Trophoblast cell (in vitro differentiated cells and primary cell): Measurements from ENCODE around the gene MEF2C.

Experiments used
- DNase-seq, 2 donors: peaks; one replicate each; pipeline ENCODE4 v3.0.0-alpha.2; 2016
- H2AFZ ChIP-seq: 2 replicates; pipeline ENCODE4 v1.6.1; 2013; ENCODE audit warnings: low read length, moderate library complexity, mild to moderate bottlenecking; ENCODE audit not compliant: insufficient read depth, poor library complexity
- H2AK5ac ChIP-seq: 2 replicates; pipeline ENCODE4 v1.6.1; 2013; ENCODE audit warnings: mild to moderate bottlenecking, low read length
- H2BK120ac ChIP-seq: 2 replicates; pipeline ENCODE4 v1.6.1; 2013; ENCODE audit warnings: low read length, mild to moderate bottlenecking, moderate library complexity; ENCODE audit not compliant: insufficient read depth, poor library complexity
- H2BK12ac ChIP-seq: 2 replicates; pipeline ENCODE4 v1.6.1; 2013; ENCODE audit warnings: mild to moderate bottlenecking, low read length, moderate library complexity
- H2BK5ac ChIP-seq: 2 replicates; pipeline ENCODE4 v1.6.1; 2013; ENCODE audit warnings: low read length, low read depth, moderate library complexity, mild to moderate bottlenecking; ENCODE audit not compliant: poor library complexity
- H3K14ac ChIP-seq: 2 replicates; pipeline ENCODE4 v1.6.1; 2013; ENCODE audit warnings: mild to moderate bottlenecking, low read length
- H3K18ac ChIP-seq: 2 replicates; pipeline ENCODE4 v1.6.1; 2013; ENCODE audit warnings: mild to moderate bottlenecking, low read length
- H3K23ac ChIP-seq: 2 replicates; pipeline ENCODE4 v1.6.1; 2013; ENCODE audit warnings: low read length
- H3K27ac ChIP-seq: 2 replicates; pipeline ENCODE4 v1.5.1; 2013; ENCODE audit warnings: low read depth, mild to moderate bottlenecking, inconsistent platforms, low read length, moderate library complexity
- H3K27me3 ChIP-seq: 2 replicates; pipeline ENCODE4 v1.6.1; 2013; ENCODE audit warnings: inconsistent platforms, mild to moderate bottlenecking, low read length, moderate library complexity; ENCODE audit not compliant: insufficient read depth
- H3K36me3 ChIP-seq, 2 experiments: 1 replicate in 1 of 2; 2 replicates in 1 of 2; pipeline ENCODE4 v1.6.1; 2013; ENCODE audit warnings: low read length in 2 of 2, mild to moderate bottlenecking in 2 of 2, moderate library complexity in 1 of 2; ENCODE audit not compliant: insufficient read depth in 2 of 2, control insufficient read depth in 1 of 2
- H3K4ac ChIP-seq: 2 replicates; pipeline ENCODE4 v1.6.1; 2013; ENCODE audit warnings: low read depth, mild to moderate bottlenecking, low read length, moderate library complexity
- H3K4me1 ChIP-seq, 2 experiments: 1 replicate in 1 of 2; 2 replicates in 1 of 2; pipeline ENCODE4 v1.6.1; 2013; ENCODE audit warnings: low read length in 2 of 2, mild to moderate bottlenecking in 2 of 2, moderate library complexity in 1 of 2; ENCODE audit not compliant: insufficient read depth in 2 of 2, control insufficient read depth in 1 of 2
- H3K4me2 ChIP-seq: 2 replicates; pipeline ENCODE4 v1.6.1; 2013; ENCODE audit warnings: inconsistent platforms, mild to moderate bottlenecking, low read length, moderate library complexity
- H3K4me3 ChIP-seq: 2 replicates; pipeline ENCODE4 v1.5.1; 2013; ENCODE audit warnings: mild to moderate bottlenecking, low read depth, low read length, inconsistent platforms
- H3K79me1 ChIP-seq: one replicate; pipeline ENCODE4 v1.6.1; 2013; ENCODE audit warnings: low read length
- H3K79me2 ChIP-seq: 2 replicates; pipeline ENCODE4 v1.6.1; 2013; ENCODE audit warnings: low read length, mild to moderate bottlenecking; ENCODE audit not compliant: control insufficient read depth, insufficient read depth, poor library complexity
- H3K9ac ChIP-seq: 2 replicates; pipeline ENCODE4 v1.6.1; 2013; ENCODE audit warnings: mild to moderate bottlenecking, low read length
- H3K9me3 ChIP-seq: 2 replicates; pipeline ENCODE4 v1.6.1; 2013; ENCODE audit warnings: low read depth, mild to moderate bottlenecking, control low read depth, inconsistent platforms, low read length; ENCODE audit not compliant: insufficient read depth
- H4K12ac ChIP-seq: 2 replicates; pipeline ENCODE4 v1.6.1; 2013; ENCODE audit warnings: low read depth, mild to moderate bottlenecking, low read length, moderate library complexity
- H4K8ac ChIP-seq: 2 replicates; pipeline ENCODE4 v1.6.1; 2013; ENCODE audit warnings: low read depth, mild to moderate bottlenecking, low read length, moderate library complexity
- H4K91ac ChIP-seq: one replicate; pipeline ENCODE4 v1.6.1; 2013; ENCODE audit warnings: low read depth, mild to moderate bottlenecking, low read length, moderate library complexity
- WGBS: extraction: QIAGEN DNeasy Blood & Tissue Kit; methylation state at CpG from one replicate; pipeline ENCODE4 v1.1.7; 2013; ENCODE audit warnings: missing lambda C conversion rate; ENCODE audit not compliant: insufficient read length, insufficient coverage; ENCODE audit errors: extremely low coverage; 5-methylcytosine and 5-hydroxymethylcytosine counted together

MEF2C gene

GRCh38 chr5:88678770-88679381 is 204.1 kb downstream of the MEF2C start:
- Histone ChIP-seq H3K18ac (no peak overlapping the region), H3K4ac (no peak overlapping the region), H4K8ac (no peak overlapping the region), H3K23ac (no peak overlapping the region), H2BK120ac (no peak overlapping the region), H3K9me3 (no peaks in the 10 kb centered on the region), H3K4me2 (no peak overlapping the region), H3K79me1 (no peaks in the 10 kb centered on the region), H2BK12ac (no peak overlapping the region), H2BK5ac (no peak overlapping the region), H3K79me2 (no peaks in the 10 kb centered on the region), H3K9ac (no peak overlapping the region), H3K4me1 (peaks cover 12 to 16% of the 10 kb centered on the region in 2 experiments), H2AK5ac (no peak overlapping the region), H3K36me3 (no peaks in the 10 kb centered on the region), H4K12ac (no peak overlapping the region), H3K4me3 (no peak overlapping the region), H3K14ac (no peak overlapping the region), H3K27ac (no peak overlapping the region), H4K91ac (no peak overlapping the region), H3K27me3 (peaks cover 77% of the 10 kb centered on the region), H2AFZ (no peak overlapping the region)
- no peak for DNase-seq
- no CpG with 5 or more reads among the region's 14 CpGs for WGBS

- Histone ChIP-seq H4K8ac (no peak overlapping the region), H3K18ac (no peak overlapping the region), H3K4me2 (no peak overlapping the region), H3K36me3 (no peaks in the 10 kb centered on the region), H3K23ac (no peak overlapping the region), H2BK120ac (no peak overlapping the region), H3K27me3 (peaks cover 75% of the 10 kb centered on the region), H2BK12ac (no peak overlapping the region), H3K27ac (no peak overlapping the region), H3K9me3 (no peaks in the 10 kb centered on the region), H3K4me3 (no peak overlapping the region), H3K14ac (no peak overlapping the region), H3K79me2 (no peaks in the 10 kb centered on the region), H2BK5ac (no peak overlapping the region), H3K79me1 (no peaks in the 10 kb centered on the region), H3K4ac (no peak overlapping the region), H2AFZ (no peak overlapping the region), H3K9ac (no peak overlapping the region), H4K12ac (no peak overlapping the region), H2AK5ac (no peak overlapping the region), H3K4me1 (peaks cover 12 to 16% of the 10 kb centered on the region in 2 experiments), H4K91ac (no peak overlapping the region)
- no CpG with 5 or more reads among the region's 56 CpGs for WGBS
- DNase-seq, result no peak
Observed at GRCh38 chr5:88677943-88678769, 204.8 kb downstream of the MEF2C start.

GRCh38 chr5:88677376-88677895 is 205.5 kb downstream of the MEF2C start:
- Histone ChIP-seq H3K9ac (no peak overlapping the region), H3K14ac (no peak overlapping the region), H2AFZ (no peak overlapping the region), H3K36me3 (no peaks in the 10 kb centered on the region), H4K8ac (no peak overlapping the region), H3K18ac (no peak overlapping the region), H3K4me2 (no peak overlapping the region), H4K91ac (no peak overlapping the region), H2AK5ac (no peak overlapping the region), H3K23ac (no peak overlapping the region), H3K79me1 (no peaks in the 10 kb centered on the region), H2BK5ac (no peak overlapping the region), H2BK12ac (no peak overlapping the region), H2BK120ac (no peak overlapping the region), H3K27me3 (peaks cover 77% of the 10 kb centered on the region), H3K27ac (no peak overlapping the region), H3K79me2 (no peaks in the 10 kb centered on the region), H3K4ac (no peak overlapping the region), H3K4me1 (peaks cover 12 to 16% of the 10 kb centered on the region in 2 experiments), H3K9me3 (no peaks in the 10 kb centered on the region), H4K12ac (no peak overlapping the region), H3K4me3 (no peak overlapping the region)
- WGBS, result no CpG with 5 or more reads among the region's 4 CpGs
- DNase-seq, result no peak

GRCh38 chr5:88676637-88677375 is 206.2 kb downstream of the MEF2C start:
- Histone ChIP-seq H3K27ac (no peak overlapping the region), H3K4me1 (peaks cover 12 to 16% of the 10 kb centered on the region in 2 experiments), H3K27me3 (peaks cover 83% of the 10 kb centered on the region), H3K4ac (no peak overlapping the region), H2AK5ac (no peak overlapping the region), H2BK120ac (no peak overlapping the region), H3K23ac (no peak overlapping the region), H3K4me2 (no peak overlapping the region), H4K8ac (no peak overlapping the region), H3K9me3 (no peaks in the 10 kb centered on the region), H3K79me1 (no peaks in the 10 kb centered on the region), H3K79me2 (no peaks in the 10 kb centered on the region), H3K18ac (no peak overlapping the region), H4K12ac (no peak overlapping the region), H3K9ac (no peak overlapping the region), H4K91ac (no peak overlapping the region), H2AFZ (no peak overlapping the region), H3K4me3 (no peak overlapping the region), H2BK5ac (no peak overlapping the region), H3K14ac (no peak overlapping the region), H2BK12ac (no peak overlapping the region), H3K36me3 (no peaks in the 10 kb centered on the region)
- no CpG with 5 or more reads among the region's 8 CpGs for WGBS
- DNase-seq, result no peak
